Measurements from ENCODE around the gene MYADML2.

MYADML2 gene

GRCh38 chr17:81911277-81911961, 35.6 kb downstream of the MYADML2 start, which contains the start of gene PCYT2:
PCYT2 (minus strand) TSS chr17:81911399; CDS start chr17:81911355, 44 bp downstream.
- DNase-seq (ENCODE audit: low spot score) = peak; percentile 83

GRCh38 chr17:81910840-81911276, 36.2 kb downstream of the MYADML2 start:
- no peak for DNase-seq (ENCODE audit: low spot score)

- DNase-seq (ENCODE audit: low spot score) = peak; percentile 63
Measured at GRCh38 chr17:81909966-81910839, 36.8 kb downstream of the MYADML2 start.

GRCh38 chr17:81909231-81909630, 37.8 kb downstream of the MYADML2 start:
- DNase-seq (ENCODE audit: low spot score) = no peak

GRCh38 chr17:81908793-81909192, 38.2 kb downstream of the MYADML2 start:
- DNase-seq (ENCODE audit: low spot score) = no peak

- DNase-seq (ENCODE audit: low spot score) = no peak
Measured at GRCh38 chr17:81907219-81908145, 39.6 kb downstream of the MYADML2 start.

GRCh38 chr17:81906476-81907218, 40.4 kb downstream of the MYADML2 start:
- DNase-seq (ENCODE audit: low spot score) = no peak

- DNase-seq (ENCODE audit: low spot score) = no peak
Measured at GRCh38 chr17:81905993-81906392, 41.0 kb downstream of the MYADML2 start.

GRCh38 chr17:81905424-81905875, 41.6 kb downstream of the MYADML2 start:
- DNase-seq (ENCODE audit: low spot score) = no peak

- no peak for DNase-seq (ENCODE audit: low spot score)
Measured at GRCh38 chr17:81904600-81905423, 42.2 kb downstream of the MYADML2 start.

GRCh38 chr17:81903896-81904599, 43.0 kb downstream of the MYADML2 start:
- DNase-seq (ENCODE audit: low spot score) = no peak

- DNase-seq (ENCODE audit: low spot score) = no peak
Measured at GRCh38 chr17:81903415-81903831, 43.6 kb downstream of the MYADML2 start.

GRCh38 chr17:81902653-81903414, 44.2 kb downstream of the MYADML2 start:
- DNase-seq (ENCODE audit: low spot score) = no peak

- DNase-seq (ENCODE audit: low spot score) = no peak
Measured at GRCh38 chr17:81902023-81902652, 44.9 kb downstream of the MYADML2 start, which contains the start of gene NPB. NPB (plus strand) TSS chr17:81902238; CDS start chr17:81902278, 40 bp downstream.

- no peak for DNase-seq (ENCODE audit: low spot score)
Measured at GRCh38 chr17:81901167-81902022, 45.6 kb downstream of the MYADML2 start.

- DNase-seq (ENCODE audit: low spot score) = no peak
Measured at GRCh38 chr17:81900181-81900820, 46.7 kb downstream of the MYADML2 start.

Measured in RKO (cell line).